ENCODE data around the gene SPEF1. TPM values are rescaled to one million over a fixed set of nuclear protein-coding genes. Genes with fewer than 3 reads are reported as not detected.

The SPEF1 gene
- total RNA-seq, 4 donors from 2014 or later, result 0.14 TPM; not detected in 3

GRCh38 chr20:3797226-3797545 is 15.9 kb upstream of the SPEF1 start:
- Histone ChIP-seq H3K36me3 (peaks cover 0 to 4% (median 0%) of the 10 kb centered on the region in 4 donors), H3K27me3 (no peaks in the 10 kb centered on the region), H3K4me1 (peaks cover 18 to 46% (median 40%) of the 10 kb centered on the region in 4 donors), H3K9me3 (no peaks in the 10 kb centered on the region), H3K27ac (peak overlapping the region; percentile 89 to 97 (median 94)), H3K4me3 (peak overlapping the region in 3 of 4 donors; percentile 43 to 56 (median 52))
- no peak for TF ChIP-seq POLR2A (IDR thresholded peaks at IDR 0.05)
- TF ChIP-seq POLR2AphosphoS5 (IDR thresholded peaks at IDR 0.05), result no peak
- no peak for TF ChIP-seq EP300 (IDR thresholded peaks at IDR 0.05; ENCODE audit: low read depth)
- no peak for TF ChIP-seq CTCF (IDR thresholded peaks at IDR 0.05)
- intact Hi-C loops (cut with DNase I; ENCODE audit: low total_unique reads), result no loop called here
- in situ Hi-C loops (cut with MboI; ENCODE audit: low pct_ligation_motif_present in 1 of 4, low pct_unique_long_range_greater_than_20kb in 1 of 4, low sequenced_read_pairs in 3 of 4), result no loop called here
- DNase-seq, result no peak
- WGBS, 2 donors (ENCODE audit: low coverage in 1 of 2), result 70% methylated on average over 5 of the region's 5 CpGs; no CpG with 5 or more reads in 1 of the 2 donors

- Histone ChIP-seq H3K27ac (peak overlapping the region; percentile 89 to 97 (median 94)), H3K27me3 (no peaks in the 10 kb centered on the region), H3K4me1 (peaks cover 18 to 46% (median 40%) of the 10 kb centered on the region in 4 donors), H3K9me3 (no peaks in the 10 kb centered on the region), H3K4me3 (peak overlapping the region; percentile 43 to 60 (median 54)), H3K36me3 (no peaks in the 10 kb centered on the region)
- no peak for DNase-seq
- TF ChIP-seq EP300 (IDR thresholded peaks at IDR 0.05; ENCODE audit: low read depth), result no peak
- no peak for TF ChIP-seq POLR2A (IDR thresholded peaks at IDR 0.05)
- no peak for TF ChIP-seq CTCF (IDR thresholded peaks at IDR 0.05)
- TF ChIP-seq POLR2AphosphoS5 (IDR thresholded peaks at IDR 0.05), result no peak
- intact Hi-C loops (cut with DNase I; ENCODE audit: low total_unique reads), result no loop called here
- 14 to 60% methylated on average over 4 to 23 of the region's 33 CpGs for WGBS, 2 donors (ENCODE audit: low coverage in 1 of 2)
- in situ Hi-C loops (cut with MboI; ENCODE audit: low pct_ligation_motif_present in 1 of 4, low pct_unique_long_range_greater_than_20kb in 1 of 4, low sequenced_read_pairs in 3 of 4), result no loop called here
Observed at GRCh38 chr20:3796477-3797225, 15.4 kb upstream of the SPEF1 start.

GRCh38 chr20:3795511-3796468 is 14.5 kb upstream of the SPEF1 start, which contains the start of gene CDC25B:
TSS of gene CDC25B (plus strand) at chr20:3796310. CDS start at chr20:3796532, 222 bp downstream.
- Histone ChIP-seq H3K27ac (peak within 1 kb of the TSS; percentile 89 to 97 (median 94)), H3K4me1 (peaks cover 18 to 46% (median 40%) of the 10 kb centered on the region in 4 donors), H3K27me3 (no peaks in the 10 kb centered on the region), H3K36me3 (no peaks in the 10 kb centered on the region), H3K9me3 (no peaks in the 10 kb centered on the region), H3K4me3 (peak within 1 kb of the TSS; percentile 43 to 60 (median 54))
- intact Hi-C loops (cut with DNase I; ENCODE audit: low total_unique reads) (no loop called here), in situ Hi-C loops (cut with MboI; ENCODE audit: low pct_ligation_motif_present in 1 of 4, low pct_unique_long_range_greater_than_20kb in 1 of 4, low sequenced_read_pairs in 3 of 4) (no loop called here)
- peak; percentile 96 for DNase-seq
- TF ChIP-seq POLR2A (IDR thresholded peaks at IDR 0.05), result peak; percentile 45
- no peak for TF ChIP-seq EP300 (IDR thresholded peaks at IDR 0.05; ENCODE audit: low read depth)
- TF ChIP-seq CTCF (IDR thresholded peaks at IDR 0.05), result peak; percentile 49 to 95 (median 58)
- peak; percentile 65 to 71 (median 67) for TF ChIP-seq POLR2AphosphoS5 (IDR thresholded peaks at IDR 0.05)
- 1% methylated on average over 52 of the region's 69 CpGs; no CpG with 5 or more reads in 1 of the 2 donors for WGBS, 2 donors (ENCODE audit: low coverage in 1 of 2)
